Measurements from ENCODE around the gene CYTIP. TPM values are rescaled to one million over a fixed set of nuclear protein-coding genes. Genes with fewer than 3 reads are reported as not detected.

CYTIP gene
- total RNA-seq, 1 experiment from 2014 or later = 1.2 TPM

Other genes starting within 250 kb of the CYTIP start
- 0.17 to 0.34 TPM (median 0.32 TPM) in 3 replicates for gene GALNT5, start 186.4 kb downstream of the CYTIP start, total RNA-seq (2021)
- gene ERMN, start 118.3 kb downstream of the CYTIP start, total RNA-seq (2021) = 0.50 to 0.59 TPM in 2 of 3 replicates, not detected in the other
- gene ACVR1C, start 184.8 kb upstream of the CYTIP start, total RNA-seq (2021) = 1.1 to 1.6 TPM (median 1.2 TPM) in 3 replicates